NK-92 (cell line): ENCODE results near the gene AFAP1.
"Not testable (repeated sequence)": the region's sequence is repeated elsewhere in the genome, so short reads cannot be mapped to it uniquely, and the experiment has no call there.

ENCODE experiments used
- DNase-seq: peaks from one replicate; lab custom pipeline; 2025; ENCODE audit not compliant: unreplicated experiment; lab: John Stamatoyannopoulos, UW

The AFAP1 gene

GRCh38 chr4:7947927-7948326, 8.3 kb upstream of the AFAP1 start:
- DNase-seq, result no peak

DNA sequence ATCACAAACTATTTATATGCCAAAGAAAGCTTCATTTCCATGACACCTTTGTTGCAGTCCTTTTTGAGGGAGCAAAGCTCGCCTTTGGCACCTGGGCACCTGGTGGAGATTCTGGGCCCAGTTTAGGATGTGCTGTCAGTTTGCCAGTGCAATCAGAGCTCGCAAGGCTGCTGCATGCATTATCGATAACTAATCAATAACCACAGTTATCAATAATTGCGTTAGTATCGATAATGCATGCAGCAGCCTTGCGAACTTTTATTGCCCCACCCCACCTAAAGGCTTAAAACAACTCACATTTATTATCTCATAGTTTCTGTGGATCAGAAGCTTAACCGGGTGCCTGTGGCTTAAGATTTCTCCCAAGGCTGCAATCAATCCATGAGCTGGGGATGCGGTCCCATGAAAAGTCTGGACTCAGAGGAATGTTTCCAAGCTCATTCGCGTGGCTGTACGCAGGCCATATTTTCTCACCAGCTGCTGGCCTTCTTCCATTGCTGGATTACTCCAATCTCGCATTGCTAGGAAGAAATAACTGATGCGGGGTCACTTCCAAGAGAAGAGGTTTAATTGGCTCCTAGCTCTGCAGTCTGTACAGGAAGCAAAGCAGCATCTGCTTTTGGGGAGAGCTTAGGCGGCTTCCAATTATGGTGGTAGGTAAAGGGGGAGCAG, 6.2 kb upstream of the AFAP1 start:
- no peak for DNase-seq

GRCh38 chr4:7944599-7945220, 5.0 kb upstream of the AFAP1 start:
- no peak for DNase-seq

- not testable (repeated sequence) for DNase-seq
Measured at GRCh38 chr4:7943688-7944087, 4.0 kb upstream of the AFAP1 start.

DNA sequence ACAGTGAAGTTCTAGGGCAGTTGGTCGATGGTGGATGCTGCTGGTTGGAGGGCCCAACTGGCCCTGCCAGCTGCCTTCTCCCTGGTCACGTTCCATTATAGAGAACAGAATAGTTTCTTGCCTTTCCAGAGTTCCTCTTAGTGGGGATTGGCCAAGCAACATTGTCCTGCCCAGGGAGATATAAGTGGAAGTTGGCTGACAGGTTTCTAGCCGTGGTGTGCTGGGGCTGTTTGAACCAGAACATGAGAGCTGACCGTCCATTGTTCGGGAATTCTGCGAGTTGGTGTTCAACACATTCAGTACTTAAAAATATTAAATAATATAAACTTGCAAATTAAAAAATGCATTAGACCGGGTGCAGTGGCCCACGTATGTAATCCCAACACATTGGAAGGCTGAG, 3.5 kb upstream of the AFAP1 start:
- DNase-seq, result no peak

DNA sequence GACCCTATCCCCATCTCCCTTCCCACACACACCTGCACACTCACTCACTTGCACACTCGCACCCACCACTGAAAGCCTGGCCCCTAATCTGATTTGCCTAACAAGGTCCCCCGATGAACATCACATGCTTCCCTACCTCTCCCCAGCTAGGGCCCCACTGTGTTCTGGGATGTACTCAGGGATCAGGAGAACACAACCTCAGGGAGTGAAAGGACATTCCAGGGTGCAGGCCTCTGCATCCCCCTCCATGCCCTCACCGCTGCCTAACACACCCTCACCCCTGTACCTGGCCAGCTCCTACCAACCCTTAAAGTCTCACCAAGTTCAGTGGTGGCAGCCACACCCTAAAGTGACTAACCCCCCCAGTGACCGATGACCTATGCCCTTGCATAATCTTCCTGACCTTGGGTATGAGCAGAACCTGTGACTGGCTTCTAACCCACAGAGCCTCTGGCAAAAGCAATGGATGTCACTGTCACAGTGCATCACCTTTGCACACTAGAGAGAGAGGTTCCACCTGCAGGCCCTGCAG, 2.4 kb upstream of the AFAP1 start:
- no peak for DNase-seq

- DNase-seq, result no peak
Measured at GRCh38 chr4:7941111-7941964, 1.7 kb upstream of the AFAP1 start.

DNA sequence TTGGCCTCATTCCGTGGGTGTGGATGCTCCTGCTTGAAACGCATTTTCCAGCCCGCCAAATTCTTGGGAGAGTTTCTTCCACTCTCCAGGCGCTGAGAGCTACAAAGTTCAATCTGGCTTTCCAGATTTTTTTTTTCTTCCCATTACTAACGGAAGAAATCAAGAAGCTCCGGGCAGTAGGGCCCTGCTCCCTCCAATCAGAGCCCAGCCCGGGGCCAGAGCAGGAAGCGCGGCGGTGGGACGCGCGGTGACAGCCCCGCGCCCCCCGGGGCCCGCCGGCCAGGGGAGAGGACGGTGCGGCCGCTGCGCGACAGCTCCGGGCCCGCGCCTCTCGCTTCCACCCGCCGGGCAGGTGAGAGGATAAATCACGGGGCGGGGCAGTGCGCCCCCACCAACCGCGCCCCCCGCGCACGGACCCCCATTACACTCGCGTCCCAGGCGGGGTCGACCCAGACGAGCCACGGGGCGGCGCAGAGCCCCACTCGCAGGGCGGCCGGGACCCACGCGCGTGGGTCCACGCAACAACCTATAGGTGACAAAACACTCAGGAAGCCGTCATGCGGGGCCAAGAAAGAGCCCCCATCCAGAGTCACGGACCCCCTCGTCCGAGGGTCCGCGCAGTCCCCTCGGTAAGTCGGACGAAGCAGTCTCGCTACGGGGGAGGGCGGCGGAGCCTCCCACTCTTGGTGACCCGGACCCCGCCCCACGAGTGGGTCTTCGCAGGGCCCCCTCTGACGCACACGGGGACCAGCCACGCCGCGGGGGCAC, 868 bp downstream of the AFAP1 start:
- DNase-seq, result no peak

DNA sequence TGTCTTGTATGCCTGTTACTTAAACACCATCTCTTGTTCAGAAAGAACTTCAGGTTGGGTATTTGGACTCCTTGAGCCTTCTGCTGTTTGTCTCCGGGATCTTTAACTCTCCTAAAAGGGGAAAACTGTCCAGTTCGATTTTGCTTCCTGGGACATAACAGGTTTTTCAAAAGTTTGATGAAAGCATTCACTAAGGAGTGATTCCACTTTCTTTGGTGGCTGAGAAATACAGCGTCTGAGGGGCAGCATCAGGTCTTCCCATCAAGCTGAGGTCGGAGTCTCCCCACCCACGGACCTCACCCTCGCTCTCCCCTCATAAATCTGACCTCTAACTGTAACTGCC, 1.4 kb downstream of the AFAP1 start:
- no peak for DNase-seq

DNA sequence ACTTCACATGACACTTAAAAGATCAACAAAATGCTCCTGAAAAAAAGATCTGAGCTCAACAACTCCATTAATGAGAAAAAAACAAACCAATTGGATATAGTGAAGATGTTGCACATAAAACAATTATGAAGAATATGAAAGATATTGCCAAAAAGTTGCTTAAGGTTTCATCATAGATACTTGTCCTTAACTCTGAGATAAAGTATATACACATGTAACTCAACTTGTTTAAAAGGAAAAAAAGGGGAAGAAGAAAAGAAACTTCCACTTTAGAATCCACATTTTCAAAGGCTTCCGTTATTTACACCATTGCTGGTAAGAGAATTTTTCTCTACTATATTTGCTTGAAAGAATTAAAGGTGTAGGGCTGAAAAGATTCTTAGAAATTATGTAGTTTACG, 2.7 kb downstream of the AFAP1 start:
- DNase-seq, result no peak

DNA sequence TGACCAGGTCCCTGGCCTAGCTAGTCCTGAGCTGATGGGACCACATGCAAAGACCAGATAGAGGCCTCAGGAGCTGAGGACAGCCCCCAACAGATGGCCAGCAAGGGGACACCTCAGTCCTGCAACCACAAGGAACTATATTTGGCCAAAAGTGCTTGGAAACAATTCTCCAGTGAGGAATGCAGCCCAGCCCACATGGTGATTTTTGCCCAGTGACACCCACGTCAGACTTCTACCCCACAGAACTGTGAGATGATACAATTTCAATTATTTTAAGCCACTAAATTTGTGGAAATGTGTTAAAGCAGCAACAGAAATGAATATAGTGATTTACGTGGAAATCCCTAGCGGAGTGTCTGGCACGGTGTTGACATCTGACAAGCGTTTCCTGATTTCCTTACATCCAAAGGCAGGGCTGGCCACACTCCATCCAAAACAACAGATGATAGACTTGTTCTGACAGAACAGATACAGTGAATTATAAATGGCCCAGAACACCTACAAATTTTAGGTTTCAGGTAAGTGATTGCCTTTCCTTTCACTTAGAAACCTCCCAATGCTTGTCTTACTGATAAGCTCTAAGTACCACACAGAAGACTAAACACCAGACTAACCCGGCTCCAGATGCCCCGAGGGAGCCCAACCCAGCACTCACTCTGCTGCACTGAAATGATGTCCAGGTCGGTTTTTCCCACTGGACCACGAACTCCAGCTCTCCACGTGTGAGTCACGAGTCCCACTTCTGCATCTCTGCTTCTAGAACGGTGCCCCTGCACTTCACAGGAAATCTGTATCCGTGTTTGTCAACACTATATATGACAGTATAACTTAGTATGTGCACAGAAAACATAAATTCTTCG, 5.8 kb downstream of the AFAP1 start:
- DNase-seq, result no peak

GRCh38 chr4:7932287-7932686, 7.4 kb downstream of the AFAP1 start:
- DNase-seq, result no peak

DNA sequence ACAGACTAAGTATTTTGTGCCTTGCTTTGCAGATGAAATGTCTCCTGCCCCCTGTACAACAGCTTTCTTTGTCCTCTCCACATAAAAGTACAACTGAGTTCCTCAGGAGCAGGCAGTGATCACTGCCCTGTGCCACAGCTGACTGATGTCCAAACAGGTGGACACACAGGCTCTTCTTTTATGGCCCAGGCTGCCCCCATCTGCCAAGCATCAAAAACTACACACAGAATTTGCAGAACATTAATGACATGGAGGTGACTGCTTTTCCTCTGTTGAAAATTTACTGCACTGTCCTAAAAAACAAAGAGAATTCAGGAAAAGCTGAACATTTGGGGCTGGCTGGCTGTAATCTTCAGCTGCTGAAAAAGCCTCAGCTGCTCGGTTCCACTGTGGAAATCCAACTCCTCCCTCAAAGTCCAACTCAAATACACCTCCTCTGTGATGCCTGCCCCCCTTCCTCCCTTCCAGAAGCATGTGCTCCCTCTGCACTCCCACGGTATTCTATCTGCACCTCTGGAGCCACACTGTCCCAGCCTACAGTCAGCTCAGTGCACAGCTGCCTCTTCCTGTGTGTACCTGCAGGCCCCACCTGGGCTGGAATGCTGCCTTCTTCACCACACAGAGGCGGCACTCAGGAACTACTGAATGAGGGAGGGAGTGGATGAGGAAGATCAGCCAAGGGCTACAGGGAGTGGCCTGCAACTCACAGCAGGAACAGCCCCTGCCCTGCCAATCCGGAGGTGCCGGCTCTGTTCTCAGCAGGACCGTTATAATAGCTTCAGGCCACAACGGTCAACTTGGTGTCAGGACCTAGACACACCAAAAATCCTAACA, 10.3 kb downstream of the AFAP1 start:
- DNase-seq, result no peak

DNA sequence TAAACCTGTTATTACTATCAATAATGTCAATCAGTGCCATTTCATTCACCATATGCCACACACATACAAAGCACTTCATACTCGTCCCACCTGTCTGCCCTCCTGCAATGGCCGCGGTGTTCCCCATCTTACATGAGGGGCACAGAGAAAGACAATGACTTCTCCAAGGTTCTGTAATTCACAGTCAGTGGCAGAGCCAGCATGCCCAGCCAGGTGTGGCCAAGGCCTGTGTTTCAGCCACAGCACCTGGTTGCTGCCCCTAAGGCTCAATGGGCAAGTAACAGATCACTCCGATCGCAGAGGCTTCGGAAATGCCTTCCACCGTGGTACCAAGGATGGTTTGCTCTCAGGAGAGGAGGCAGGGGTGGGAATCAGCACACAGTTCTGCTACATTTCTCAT, 10.9 kb downstream of the AFAP1 start:
- no peak for DNase-seq

DNA sequence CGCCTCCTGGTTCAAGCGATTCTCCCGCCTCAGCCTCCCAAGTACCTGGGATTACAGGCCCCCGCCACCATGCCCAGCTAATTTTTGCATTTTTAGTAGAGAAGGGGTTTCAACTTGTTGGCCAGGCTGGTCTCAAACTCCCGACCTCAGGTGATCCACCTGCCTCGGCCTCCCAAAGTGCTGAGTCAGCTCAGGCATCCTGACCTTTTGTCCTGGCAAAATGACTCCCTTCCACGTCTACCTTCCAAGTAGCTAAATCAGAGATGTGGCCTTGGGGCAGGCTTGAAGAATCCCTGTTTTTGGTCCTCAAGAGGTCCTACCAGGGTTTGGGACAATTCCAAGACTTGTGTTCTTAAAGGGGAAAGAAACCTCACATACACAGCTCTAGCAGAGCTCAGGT, 12.8 kb downstream of the AFAP1 start:
- DNase-seq, result no peak

- no peak for DNase-seq
Measured at GRCh38 chr4:7924570-7924969, 15.1 kb downstream of the AFAP1 start.

DNA sequence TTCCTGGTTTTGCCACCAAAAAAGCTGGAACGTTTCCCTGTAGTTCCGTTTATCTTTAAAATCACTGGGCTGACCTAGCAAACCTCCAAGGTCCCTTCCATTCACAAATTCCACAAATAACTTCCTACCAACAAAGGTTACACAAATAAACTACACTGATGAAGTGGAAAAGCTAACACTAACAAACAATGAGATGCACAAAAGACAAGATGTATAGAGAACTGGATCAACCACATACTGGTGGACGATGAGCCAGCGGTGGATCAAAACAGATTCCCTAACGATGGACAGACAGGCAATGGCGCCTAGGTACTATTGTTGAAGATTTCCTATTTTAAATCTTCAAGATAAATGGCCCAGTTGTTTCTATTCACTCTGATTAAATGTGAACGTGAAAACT, 15.5 kb downstream of the AFAP1 start:
- no peak for DNase-seq

- no peak for DNase-seq
Measured at GRCh38 chr4:7922466-7922865, 17.2 kb downstream of the AFAP1 start.

DNA sequence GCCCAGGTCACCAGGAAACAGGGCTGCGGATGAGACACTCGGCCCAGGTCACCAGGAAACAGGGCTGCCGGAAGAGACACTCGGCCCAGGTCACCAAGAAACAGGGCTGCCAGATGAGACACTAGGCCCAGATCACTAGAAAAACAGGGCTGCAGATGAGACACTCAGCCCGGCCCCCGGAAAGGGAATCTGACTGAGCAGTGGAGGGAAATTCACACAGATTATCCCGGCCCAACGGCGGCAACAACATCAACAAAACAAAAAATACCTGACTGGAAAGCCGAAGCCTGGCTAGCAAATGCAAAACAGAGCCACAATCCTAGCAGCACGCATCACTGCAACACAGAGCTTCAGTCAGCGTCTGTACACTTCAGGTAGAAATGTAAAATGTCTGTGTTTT, 20.7 kb downstream of the AFAP1 start:
- no peak for DNase-seq
